RPMI8226 (cell line): ENCODE data around the gene ZDHHC11.
"Not testable (repeated sequence)": the region's sequence is repeated elsewhere in the genome, so short reads cannot be mapped to it uniquely, and the experiment has no call there.

ENCODE experiments used
- DNase-seq: peaks from one replicate; pipeline ENCODE4 v3.0.0-alpha.2; 2015

The ZDHHC11 gene

GRCh38 chr5:774304-774703 is 76.5 kb downstream of the ZDHHC11 start:
- not testable (repeated sequence) for DNase-seq

- no peak for DNase-seq
Measured at GRCh38 chr5:773517-774264, 77.1 kb downstream of the ZDHHC11 start.

- DNase-seq: not testable (repeated sequence)
Measured at GRCh38 chr5:772931-773330, 77.9 kb downstream of the ZDHHC11 start.

- not testable (repeated sequence) for DNase-seq
Measured at GRCh38 chr5:772547-772890, 78.3 kb downstream of the ZDHHC11 start.

GRCh38 chr5:771841-772546 is 78.8 kb downstream of the ZDHHC11 start:
- DNase-seq: not testable (repeated sequence)

GRCh38 chr5:771087-771781 is 79.6 kb downstream of the ZDHHC11 start:
- not testable (repeated sequence) for DNase-seq

- not testable (repeated sequence) for DNase-seq
Measured at GRCh38 chr5:770585-770984, 80.2 kb downstream of the ZDHHC11 start.

- not testable (repeated sequence) for DNase-seq
Measured at GRCh38 chr5:769485-770145, 81.2 kb downstream of the ZDHHC11 start.

- no peak for DNase-seq
Measured at GRCh38 chr5:766666-767431, 83.9 kb downstream of the ZDHHC11 start.

GRCh38 chr5:765948-766631 is 84.7 kb downstream of the ZDHHC11 start:
- DNase-seq: no peak

- no peak for DNase-seq
Measured at GRCh38 chr5:763998-764781, 86.6 kb downstream of the ZDHHC11 start.

GRCh38 chr5:763397-763796 is 87.4 kb downstream of the ZDHHC11 start:
- no peak for DNase-seq

GRCh38 chr5:762996-763395 is 87.8 kb downstream of the ZDHHC11 start:
- not testable (repeated sequence) for DNase-seq

- DNase-seq: no peak
Measured at GRCh38 chr5:761854-762710, 88.7 kb downstream of the ZDHHC11 start.

GRCh38 chr5:761059-761771 is 89.6 kb downstream of the ZDHHC11 start:
- no peak for DNase-seq

GRCh38 chr5:760363-761058 is 90.3 kb downstream of the ZDHHC11 start:
- DNase-seq: peak; percentile 47

- no peak for DNase-seq
Measured at GRCh38 chr5:759781-760362, 90.9 kb downstream of the ZDHHC11 start.

- no peak for DNase-seq
Measured at GRCh38 chr5:759111-759751, 91.6 kb downstream of the ZDHHC11 start.
